Mucosa of gallbladder (tissue), 1 donor: Measurements from ENCODE around the gene CHI3L1. TPM values are rescaled to one million over a fixed set of nuclear protein-coding genes. Genes with fewer than 3 reads are reported as not detected.
A peak's percentile ranks its signal among the peaks of the same experiment; 100 is the strongest.

Source experiments
- DNase-seq: peaks from one replicate; pipeline ENCODE4 v3.0.0-alpha.2; 2020; ENCODE audit warnings: low spot score
- total RNA-seq: library from RNA; stranded (reverse); gene quantifications from one replicate; pipeline ENCODE4 v1.2.1, GENCODE V29; 2021
- donor health status: DM: no; HTN: no; CAD: no.

Gene CHI3L1
- total RNA-seq, 1 donor from 2014 or later: 0.40 TPM

DNA sequence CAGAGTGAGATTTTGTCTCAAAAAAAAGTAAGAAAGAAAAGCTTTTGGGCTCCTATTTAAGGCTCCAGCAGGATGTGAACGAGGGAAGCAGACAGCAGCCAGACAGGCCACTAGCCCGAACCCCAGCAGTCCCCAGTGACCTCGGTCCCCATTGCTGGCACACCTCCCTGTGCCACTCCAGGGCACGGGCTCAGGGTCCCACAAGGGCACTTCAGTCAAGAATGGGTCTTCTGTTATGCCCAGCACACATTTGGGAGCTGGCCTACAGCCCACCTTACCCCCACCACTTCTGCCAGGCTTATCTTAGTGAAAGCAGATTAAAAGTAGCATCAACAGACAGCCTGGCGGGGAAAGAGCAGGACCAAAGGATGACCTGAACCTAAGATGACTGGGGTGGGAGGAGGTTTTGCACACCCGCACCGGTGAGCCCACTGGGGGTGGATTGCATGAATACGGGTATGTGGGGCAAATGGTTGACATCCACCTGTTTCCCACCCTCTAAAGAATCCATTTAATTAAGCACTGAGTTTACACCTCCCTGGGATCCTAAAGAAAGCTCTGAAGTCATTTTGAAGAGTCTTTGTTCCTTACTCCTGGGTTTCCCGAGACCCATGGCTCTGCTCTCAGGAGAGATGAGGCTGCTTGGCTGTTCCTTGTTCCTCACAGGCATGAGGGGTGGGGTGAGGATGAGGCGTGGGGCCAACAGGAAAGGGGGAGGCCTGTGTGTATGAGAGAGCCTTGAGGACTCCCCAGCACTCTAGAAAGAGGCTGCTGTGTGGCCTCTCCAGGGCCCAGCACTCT is 4.7 kb downstream of the CHI3L1 start:
- DNase-seq: no peak

DNA sequence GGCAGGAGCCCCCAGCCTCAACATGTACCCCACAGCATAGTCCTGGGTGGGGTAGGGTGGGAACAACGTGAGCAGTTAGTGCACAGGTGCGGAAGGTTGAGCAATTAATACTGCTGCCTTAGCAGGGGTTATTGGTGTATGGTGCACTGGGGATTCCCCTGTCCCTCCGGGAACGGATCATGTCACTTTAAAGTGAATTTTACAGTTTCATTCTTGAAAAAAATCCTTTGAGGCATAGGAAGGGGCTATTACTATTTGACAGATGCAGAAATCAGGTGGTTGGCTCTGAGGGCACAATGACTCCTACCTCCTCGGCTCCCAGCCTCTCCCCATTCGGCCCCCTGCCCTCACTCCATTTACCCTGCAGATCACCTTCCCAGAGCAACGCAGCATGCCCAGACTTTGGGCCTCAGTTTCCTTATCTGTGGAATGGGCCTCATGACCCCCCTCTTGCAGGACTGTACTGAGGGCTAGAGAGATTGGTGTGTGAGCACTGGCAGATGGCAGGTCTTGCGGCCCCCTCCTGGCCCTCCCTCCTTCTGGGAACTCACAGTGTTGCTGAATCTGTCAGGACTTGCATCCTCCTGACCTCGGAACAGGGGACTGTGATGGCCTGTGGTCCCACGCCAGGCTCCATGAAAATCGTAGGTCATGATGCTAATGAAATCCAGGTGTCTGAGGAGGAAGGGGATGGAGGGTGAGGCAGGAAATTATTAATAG is 5.7 kb downstream of the CHI3L1 start:
- no peak for DNase-seq

DNA sequence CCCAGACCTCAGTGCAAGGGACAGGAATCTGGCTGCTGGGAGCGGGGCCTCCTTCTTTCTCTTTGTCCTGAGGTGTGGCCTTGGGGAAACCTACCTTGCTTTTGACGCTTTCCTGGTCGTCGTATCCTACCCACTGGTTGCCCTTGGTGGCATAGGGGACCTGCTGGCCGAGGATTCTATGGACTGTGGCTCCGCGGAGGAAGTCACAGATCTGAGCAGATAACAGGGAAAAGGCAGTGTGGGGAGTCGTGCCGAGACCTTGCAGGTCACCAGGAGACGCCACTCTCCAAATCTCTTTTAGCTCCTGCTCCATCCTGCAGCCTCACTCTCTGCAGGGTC is 6.9 kb downstream of the CHI3L1 start:
- DNase-seq: no peak

DNA sequence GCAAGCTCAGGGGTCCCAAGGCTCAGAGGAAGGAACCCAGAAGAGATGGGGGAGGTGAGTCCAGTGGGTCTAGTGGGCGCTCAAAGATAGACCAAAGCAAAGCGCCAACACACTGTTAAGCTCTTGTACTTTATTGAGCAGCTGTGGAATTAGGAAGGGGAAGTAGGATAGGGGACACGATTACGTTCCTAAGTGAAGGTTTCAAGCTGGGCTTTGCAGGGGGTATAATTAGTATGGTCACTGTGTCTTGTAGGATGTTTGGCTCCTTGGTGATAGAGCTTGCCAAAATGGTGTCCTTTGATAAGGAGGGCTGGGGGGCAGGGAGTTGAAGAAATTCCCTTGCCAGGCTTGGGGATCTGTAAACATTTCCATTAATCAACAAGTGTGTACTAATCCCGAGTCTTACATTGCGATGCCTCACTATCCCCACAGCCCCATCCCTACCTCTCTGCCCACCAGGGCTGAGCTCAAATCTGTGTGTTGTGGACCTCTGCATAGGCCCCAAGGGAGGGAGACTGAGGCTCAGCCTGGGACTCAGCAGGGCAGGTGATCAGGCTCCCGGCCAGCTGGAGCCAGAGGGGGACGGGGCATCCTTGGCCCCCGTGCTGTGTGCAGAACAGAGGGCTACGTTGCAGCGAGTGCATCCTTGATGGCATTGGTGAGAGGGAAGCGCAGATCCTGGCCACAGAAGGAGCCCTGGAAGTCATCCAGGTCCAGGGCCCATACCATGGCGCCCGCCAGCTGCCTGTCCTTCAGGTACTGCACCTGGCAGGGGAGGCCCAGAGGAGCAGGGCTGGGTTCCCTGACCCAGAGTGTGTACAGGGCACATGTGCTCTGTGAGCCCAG is 7.5 kb downstream of the CHI3L1 start:
- no peak for DNase-seq

DNA sequence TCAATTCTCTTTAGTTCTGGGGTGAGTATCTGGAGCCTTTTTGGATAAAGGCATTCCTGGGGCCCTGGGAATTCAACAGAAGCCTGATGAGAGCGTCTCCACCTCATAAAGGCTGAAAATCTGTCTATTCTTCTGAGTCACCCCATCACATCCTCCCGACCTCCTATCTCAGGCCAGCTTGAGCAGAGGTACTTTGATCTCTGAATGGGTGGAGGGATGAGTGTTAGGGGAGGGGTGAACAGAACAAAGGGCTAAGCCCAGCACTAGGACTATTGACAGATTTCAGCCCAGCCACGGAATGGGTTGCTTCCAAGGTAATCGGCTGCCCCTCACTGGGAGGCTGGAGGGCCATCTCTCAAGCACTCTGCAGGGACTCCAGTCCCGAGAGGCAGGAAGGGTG is 8.4 kb downstream of the CHI3L1 start:
- no peak for DNase-seq

DNA sequence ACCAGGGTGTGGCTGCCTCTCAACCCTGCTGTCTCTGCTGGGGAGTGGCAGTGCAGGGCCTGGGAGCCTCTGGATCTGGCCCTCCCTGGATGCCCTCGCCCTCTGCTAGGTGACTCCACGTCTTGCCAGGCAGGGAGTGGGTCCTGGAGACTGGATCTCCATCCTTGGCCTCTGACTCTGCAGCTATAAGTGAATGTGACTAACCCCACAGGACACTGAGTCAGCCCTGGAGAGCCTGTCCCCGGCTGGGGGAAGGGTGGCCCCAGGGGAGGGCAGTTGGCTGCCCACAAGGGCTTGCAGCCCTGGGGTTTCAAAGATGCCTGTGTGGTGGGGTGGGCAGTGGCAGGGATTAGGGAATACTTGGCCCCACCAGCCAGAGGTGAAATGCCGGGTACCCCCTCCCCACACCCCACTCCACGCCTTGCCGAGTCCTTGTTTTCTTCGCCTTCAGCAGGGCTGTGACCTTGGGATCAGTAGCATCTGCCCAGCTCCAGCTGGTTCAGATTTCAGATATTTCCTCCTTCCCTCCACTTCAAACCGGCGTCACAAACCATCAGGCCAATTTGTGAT is 8.9 kb downstream of the CHI3L1 start:
- no peak for DNase-seq

DNA sequence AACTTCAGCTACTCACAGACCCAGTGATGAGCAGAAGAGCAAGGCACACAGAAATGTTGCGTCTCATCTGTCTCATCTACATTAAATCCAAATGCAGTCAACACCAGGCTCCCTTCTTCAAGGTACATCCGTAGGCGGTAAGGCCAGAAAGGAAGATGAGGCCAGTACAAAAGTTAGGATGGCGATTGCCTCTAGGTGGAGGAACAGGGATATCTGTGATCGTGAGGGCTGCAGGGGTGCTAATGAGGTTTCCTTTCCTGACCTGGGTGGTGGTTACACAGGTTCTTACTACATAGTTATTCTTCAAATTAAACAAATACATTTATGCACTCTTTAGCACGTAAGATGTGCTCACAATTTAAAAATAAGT is 9.5 kb downstream of the CHI3L1 start:
- DNase-seq: no peak

DNA sequence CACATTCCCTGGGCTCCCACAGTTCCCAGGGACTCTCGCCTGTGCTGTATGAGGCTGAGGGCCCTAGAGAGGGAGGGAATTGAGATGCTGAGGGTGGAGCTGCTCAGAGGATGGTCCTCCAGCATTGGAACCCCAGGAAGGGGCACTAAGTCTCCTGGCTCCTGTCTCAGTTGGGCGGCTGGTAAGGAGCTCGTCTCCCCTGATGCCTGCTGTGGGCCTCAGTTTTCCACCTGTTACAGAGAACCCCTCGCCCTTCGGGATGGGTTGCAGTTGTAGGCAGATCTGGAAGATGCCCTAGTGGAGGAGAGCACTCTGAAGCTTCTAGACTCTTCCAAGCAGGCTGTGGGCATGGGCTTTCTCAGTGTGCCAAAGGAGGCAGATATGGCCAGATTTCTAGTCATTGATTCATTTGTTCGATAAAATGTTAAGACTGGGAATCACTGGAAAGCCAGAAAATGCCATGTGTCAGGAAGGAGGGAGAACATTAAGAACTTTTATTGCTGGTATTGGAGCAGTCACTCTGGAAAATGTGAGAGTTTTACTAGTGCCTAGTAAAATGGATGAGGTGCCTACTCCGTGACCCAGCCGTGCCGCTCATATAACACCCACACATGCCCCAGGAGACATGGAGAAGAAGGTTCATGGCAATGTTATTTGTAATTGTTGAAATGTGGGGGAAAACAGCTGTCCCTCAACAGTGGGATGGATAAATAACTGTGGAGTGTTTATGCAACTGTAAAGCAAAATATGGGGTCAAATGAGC is 10.1 kb downstream of the CHI3L1 start:
- no peak for DNase-seq

DNA sequence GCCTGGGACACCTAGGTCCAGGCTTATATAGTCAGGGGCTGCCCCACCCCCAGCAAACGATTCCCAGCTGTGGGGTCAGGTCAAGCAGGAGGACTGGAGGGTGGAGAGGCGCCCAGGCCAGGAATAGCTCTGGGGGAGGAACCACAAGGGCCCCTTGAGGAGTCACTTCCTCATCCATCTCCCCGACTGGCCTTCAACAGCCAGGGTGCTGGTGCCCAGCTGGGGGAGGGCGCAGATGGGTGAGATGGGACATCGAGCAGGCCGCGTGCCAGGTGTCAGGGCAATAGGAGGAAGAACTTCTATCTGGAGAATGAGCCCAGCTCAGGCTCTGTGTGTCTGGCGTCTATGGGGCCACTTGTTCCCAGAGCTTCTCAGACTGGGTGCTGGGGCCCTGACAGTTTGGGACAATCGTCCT is 10.7 kb downstream of the CHI3L1 start:
- DNase-seq: no peak

DNA sequence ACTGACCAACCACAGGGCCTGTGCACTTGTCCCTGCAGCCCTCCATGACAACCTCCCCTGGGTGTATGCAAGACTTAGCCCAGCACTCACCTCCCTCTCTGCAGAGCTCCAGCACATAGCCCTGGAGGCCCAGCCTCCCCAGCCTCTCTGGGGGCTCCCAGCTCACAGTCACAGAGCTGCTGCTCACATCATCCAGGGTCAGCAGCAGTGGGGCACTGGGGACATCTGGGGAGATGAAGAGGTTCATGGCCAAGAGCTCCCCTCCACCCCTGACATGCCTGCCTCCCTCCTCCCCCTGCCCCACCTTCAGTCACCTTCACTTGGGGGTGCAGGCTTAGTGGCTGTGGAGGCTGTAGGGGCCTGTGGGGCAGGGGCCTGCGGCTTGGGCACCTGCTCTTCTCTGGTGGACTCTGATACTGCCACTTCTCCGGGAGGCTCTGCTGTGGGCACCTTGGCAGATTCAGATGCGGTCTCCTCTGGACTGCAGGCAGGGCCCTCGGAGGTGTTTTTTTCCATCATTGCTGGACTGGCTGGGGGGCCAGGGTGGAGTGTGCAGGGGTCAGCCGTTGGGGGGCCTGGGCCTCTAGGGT is 11.2 kb downstream of the CHI3L1 start, which contains the start of gene MYBPH:
Gene MYBPH (minus strand): TSS at position 590 of the 590 bp plus-strand sequence. CDS start 71 bp downstream, at position 519.
- DNase-seq: no peak

DNA sequence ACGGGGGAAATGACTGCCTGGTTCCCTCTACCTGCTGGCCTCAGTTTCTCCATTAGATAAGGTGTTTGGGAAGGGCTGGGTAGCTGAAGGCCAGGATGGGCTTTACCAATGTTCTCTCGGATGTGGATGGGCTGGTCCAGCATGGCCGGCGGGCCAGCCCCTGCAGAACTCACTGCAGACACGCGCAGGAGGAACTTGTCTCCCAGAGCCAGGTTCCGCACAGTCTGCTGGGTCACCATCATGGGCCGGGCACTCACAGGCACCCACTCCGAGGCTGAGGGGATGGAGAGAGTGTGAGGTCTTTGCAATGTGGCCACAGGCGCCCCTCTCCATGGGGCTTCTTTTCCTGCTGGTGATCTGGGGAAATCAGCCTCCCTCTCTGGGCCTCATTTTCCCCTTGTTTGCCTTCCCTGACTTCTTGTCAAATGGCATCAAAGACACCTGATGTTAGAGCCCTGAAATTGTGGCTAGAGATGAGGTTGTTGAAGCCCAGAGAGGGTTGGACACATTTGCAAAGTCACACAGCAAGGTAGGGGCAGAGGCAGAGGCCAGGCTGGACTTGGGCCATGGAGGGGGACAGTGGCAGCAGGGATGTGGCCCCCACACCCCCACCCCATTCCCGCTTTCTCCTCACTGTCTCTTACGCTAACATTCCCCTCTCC is 12.0 kb downstream of the CHI3L1 start:
- no peak for DNase-seq

DNA sequence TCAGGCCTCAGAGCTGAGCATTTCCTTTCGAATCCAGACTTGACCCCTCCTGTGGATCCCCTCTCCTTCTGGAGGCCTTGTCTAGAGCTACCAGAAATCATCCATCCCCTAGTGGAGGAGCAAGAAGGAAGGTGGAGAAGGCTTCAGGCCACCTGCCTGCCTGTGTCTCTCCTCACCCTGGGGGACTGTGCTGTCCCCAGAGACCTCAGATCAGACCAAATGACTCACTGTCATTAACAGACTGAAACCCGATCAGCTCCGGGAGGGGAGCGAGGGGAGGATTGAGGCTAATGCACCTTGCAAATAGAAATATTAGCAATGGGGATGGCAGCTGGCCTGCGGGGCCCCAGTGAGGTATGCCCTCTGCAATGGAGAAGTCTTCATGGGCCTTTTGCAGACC is 12.9 kb downstream of the CHI3L1 start:
- DNase-seq: no peak

DNA sequence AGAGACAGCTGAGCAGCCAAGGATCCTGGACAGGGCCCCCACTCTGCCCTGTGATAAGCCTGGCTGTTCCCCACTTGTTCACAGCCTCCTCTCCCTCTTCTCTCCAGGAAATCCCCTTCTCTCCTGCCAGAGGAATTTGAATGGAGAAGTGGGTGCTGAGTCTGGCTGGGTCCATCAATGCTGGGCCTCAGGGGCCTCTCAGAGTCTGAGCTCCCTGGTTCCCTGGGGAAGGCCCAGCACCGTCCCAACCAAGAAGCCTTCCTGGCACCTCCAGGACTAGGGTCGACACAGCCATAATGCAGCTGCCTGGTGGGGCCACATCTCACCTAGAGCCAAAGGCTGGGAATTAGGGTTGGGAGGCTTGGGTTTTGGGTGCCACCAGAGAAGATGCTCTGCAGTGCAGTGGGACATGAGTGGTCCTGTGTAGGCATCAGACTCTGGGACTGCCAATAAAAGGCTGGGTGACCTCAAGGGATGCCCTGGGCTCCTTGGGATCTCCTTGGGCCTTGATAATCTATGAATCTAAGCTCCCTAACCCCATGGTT is 13.4 kb downstream of the CHI3L1 start:
- no peak for DNase-seq

DNA sequence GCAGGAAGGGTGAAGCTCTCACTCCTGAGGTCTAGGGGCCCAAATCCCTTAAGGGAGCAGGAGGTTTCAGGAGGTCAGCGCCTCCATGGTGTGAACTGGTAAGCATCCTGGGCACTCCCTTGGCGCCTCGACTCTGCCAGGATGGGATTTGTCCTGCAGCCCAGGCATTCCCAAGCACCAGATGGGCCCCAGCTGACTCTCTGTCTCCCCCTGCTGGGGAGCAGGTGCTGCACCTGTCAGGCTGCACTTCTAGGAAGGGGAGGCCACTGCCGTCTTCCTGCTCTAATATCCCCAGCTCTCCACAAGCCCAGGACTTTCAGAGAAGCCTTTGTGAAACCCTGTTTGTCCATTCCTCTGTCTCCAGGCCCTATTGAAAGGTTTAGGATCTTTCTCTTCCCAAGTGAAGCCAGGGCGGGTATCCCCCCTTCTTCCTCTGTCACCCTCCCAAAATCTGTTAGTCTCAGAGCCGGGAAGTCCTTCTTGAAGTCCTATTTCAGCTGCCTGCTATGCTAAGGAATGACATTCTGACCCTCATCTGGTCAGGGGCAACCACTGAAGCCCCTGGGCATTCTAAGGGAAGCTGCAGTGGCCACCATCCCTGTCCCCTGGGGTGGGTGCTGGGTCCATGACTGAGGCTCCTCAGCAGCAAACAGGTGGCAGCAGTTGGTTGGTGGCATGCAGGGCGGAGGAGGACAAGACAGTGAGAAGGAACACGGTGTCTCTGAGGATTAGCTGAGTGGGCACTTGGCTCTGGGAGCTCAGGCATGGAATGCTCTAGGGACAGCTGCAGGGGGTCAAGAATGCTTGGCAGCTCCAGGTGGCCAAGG is 14.1 kb downstream of the CHI3L1 start:
- DNase-seq: peak; percentile 60

DNA sequence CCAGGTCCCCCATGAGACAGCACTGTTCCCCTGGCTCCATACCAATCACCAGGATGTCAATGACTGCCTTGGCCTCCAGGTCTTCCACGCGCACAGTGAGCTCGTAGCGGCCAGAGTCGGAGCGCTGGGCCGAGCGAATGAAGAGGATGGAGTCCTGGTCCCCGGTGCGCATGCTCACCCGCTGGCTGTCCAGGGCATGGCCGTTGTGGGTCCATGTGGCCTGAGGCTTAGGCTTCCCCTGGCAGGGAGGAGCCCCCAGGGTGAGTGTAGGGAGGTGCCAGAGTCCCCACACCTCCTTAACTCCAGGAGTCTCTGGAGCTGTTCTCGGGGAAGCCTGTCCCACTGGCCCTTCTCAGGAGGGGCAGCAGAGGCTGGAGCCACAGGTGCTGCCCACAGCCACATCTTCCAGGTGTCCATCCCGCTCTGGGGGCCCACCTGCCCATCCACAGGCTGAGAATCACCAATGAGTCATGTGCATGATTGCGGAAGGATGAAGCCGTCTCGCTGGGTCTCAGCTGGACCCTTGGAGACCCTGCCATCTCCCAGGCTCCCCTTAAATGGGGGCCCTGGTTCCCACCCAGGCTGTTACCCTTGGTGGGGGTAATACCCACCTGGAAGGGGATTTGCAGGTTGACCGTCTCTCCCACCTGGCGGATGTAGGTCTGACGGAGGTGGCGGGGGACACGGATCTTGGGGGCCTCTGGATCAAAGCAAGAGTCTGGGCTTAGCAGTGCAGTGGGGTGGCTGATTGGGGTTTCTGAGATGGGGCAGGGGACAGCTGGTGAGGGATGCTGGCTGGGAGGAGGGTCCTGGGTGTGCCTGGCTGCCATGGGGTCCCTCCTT is 14.9 kb downstream of the CHI3L1 start:
- no peak for DNase-seq

DNA sequence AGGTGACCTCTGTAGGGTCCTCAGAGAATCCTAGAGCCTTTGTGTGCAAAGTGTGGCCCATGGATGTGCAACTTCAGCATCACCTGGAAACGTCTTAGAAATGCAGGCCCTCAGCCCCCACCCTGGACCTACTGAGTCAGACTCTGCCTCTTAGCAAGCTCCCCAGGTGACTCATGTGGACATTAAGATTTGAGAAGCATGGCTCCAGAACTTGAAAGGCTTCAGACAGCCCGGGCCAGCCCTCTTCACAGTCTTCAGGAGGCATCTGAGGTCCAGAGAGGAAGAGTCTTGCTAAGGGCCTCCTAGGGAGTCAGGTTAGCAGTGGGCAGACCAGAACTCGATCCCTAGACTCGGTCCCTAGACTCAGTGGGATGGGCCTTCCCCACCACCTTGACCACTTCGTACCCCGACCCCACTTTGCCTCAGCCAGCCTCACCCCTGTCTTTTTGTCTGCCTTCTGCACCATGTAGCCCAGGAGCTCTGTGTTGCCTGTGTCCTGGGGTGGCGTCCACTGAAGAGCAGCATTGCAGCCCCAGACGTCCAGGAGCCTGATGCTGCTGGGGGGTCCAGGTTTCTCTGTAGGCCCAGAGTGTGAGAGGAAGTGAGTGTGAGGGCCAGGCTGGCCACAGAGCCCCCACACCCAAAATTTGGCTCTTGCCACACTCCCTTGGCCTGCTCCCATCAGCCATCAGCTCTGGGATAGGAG is 15.7 kb downstream of the CHI3L1 start:
- DNase-seq: no peak

DNA sequence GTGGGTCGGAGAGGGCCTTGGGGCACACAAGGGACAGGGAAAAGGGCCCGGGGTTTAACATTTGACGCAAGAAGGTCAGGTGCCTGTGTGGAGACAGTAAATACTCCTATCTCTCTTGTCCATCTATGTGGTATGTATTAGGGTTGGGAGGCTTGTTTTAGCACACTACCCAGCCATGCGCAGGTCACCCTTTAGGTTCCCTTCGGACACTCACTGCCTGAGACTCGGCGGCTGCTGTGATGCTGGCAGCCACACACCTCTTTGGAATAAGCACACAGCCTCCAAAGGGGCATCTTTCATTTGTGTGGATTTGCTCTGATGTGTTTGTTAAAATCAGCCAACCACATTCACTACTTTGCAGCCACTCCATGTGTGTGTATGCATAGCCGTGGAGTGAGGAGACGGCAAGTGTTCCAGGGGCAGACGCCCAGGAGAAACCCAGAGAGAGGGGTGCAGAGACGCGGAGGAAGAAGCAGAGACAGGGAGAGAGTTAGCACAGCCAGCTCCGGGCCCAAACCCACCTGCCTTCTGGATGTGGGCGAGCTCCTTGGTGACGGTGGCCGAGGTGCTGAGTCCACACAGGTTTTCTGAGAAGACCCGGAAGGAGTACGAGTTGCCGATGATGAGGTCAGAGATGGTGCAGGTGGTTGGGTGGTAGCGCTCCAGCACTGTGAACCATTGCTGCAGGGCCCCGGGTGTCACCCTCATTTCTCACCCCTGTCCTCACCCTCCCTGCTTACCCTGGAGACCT is 16.6 kb downstream of the CHI3L1 start:
- DNase-seq: no peak
